Measurements from ENCODE around the gene RAP1GAP2.

The RAP1GAP2 gene

GRCh38 chr17:3004925-3005324, 208.7 kb downstream of the RAP1GAP2 start:
- no peak for DNase-seq

DNA sequence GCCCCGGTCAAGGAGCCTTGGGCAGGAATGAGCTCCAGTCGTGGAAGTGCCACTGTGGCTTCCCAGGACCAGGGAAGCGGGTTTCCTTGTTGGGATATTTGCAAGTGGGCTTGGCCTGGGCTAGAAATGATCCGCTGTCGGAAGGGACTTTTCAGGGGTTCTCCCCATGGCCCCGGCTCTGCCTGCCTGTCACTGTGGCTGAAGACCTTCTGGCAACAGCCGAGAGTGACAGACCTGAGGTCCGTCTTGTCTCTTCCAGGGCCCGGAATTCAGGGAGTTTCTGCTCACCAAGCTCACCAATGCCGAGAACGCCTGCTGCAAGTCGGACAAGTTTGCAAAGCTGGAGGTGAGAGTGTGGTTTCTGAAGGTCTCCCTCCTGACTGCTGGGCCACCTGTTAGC, 209.5 kb downstream of the RAP1GAP2 start:
- no peak for DNase-seq

GRCh38 chr17:3006801-3007200, 210.6 kb downstream of the RAP1GAP2 start:
- DNase-seq = no peak

DNA sequence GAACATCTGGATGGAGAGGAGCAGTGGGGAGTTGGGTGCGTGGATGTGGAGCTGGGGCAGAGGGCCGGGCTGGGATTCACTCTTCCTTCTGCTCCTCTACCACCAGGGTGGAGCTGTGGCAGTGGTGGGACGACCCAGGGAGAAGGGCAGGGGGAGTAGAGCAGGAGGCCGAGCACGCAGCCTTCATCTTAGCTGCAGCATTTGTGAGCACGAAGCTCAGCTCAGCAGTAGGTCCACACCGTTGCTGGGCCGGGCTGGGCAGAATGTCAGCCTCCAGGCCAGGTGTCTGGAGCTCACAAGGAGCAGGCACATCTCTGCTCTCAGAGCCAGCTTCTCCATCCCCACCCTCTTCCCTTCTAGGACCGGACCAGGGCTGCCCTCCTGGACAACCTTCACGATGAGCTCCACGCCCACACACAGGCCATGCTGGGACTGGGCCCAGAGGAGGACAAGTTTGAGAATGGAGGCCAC, 211.4 kb downstream of the RAP1GAP2 start:
- DNase-seq = no peak

DNA sequence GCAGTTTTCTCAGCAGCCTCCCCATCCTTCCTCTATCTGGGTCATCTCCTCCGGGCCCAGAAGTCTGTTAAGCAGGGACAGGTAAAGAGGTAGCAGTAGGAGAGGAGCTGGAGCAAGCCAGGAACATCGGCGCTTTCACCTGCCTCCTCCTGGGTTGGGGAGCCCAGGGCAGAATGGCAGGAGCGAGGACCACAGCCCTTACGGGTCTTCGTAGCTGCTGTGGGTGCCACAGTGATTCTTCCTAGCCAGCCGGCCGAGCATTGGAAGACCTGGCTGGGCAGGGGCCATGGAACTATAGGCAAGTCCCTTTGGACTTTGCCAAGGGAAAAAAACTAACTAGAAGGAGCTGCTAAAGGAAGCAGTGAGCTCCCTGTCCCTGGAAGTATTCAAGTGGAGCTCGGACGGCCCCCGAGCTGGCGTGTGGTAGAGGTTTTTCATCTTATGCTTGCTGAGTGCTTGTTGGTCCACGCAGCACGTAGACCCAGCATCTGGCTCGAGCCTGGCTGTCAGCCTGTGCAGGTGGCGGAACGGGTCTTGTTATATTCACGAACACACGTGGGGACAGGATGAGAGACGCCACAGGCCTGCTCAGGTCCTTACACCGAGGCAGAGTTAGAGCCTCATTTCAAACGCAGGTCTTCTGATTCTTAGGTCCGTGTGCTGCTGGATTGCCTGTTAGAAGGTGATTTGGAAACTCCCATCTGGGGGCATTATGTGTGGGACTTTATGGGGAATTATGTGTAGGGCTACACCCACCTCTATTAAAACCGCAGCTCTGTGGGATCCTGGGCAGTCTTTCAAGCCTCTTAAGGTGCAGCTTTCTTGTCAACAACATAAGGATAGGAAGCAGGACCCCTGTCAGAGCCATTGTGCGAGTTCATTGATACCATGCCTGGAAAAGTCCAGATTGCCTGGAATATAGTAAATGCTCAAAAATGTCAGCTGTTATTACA, 212.4 kb downstream of the RAP1GAP2 start:
- no peak for DNase-seq

DNA sequence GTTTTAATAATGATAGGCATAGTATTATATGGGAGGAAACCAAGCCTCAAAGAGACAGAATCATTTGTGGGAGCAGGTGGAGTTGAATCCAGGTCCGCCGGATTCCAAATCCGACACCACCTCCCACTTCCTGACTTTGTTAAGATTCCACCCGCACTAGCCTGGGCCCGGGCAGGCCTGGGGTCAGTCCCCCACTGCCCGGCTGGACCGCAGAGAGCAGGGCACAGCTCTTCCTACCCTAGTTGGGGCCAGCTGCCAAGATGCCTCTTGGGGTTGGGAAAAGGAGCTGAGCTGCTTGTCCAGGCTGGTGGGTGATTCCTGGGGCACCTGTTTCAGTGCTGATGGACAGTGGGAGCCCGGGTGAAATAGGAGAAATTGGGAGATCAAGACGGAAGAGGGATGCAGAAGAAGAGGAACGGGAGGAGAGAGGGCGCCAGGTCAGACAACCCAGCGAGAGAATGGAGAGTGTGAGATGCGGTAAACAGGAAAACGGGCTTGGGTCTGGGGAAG, 213.2 kb downstream of the RAP1GAP2 start:
- no peak for DNase-seq

- DNase-seq = no peak
Observed at GRCh38 chr17:3011891-3012290, 215.7 kb downstream of the RAP1GAP2 start.

GRCh38 chr17:3012926-3013581, 216.8 kb downstream of the RAP1GAP2 start:
- DNase-seq = peak; percentile 8 to 43 (median 20)

DNA sequence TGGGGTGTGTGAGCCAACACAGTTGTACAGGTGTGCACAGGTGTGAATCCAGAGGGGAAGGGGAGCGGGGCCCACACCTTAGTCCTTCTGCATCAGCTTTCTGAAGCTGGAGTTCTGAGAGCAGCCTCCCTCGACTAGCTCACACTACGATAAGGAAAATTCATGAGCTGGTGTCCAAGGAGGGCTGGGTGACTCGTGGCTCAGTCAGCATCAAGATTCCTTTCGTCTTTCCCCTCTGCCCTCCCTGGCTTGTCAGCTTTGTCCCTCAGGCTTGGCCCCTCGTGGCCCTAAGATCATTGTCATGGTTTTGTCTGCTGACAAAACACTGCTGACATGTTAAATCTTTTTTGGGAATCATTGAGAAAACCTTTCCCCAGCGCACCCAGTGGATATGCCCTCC, 219.7 kb downstream of the RAP1GAP2 start:
- DNase-seq = no peak

- no peak for DNase-seq
Observed at GRCh38 chr17:3017936-3018335, 221.7 kb downstream of the RAP1GAP2 start.

- DNase-seq = no peak
Observed at GRCh38 chr17:3019761-3020160, 223.5 kb downstream of the RAP1GAP2 start.

- no peak for DNase-seq
Observed at GRCh38 chr17:3020381-3020780, 224.1 kb downstream of the RAP1GAP2 start.

- DNase-seq = no peak
Observed at GRCh38 chr17:3022197-3022596, 226.0 kb downstream of the RAP1GAP2 start.

DNA sequence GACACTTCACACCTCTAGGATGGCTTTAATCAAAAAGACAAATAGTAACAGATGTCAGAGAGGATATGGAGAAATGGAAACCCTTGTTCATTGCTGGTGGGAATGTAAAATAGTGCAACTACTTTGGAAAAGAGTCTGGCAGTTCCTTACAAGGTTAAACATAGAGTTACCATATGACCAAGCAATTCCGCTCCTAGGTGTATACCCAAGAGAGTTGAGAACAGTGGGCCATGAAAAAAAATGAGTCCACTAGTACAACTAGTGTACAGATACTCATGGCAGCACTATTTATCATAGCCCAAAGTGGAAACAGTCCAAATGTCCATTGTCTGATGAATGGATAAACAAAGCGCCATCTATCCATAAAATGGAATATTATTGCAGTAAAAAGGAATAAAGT, 228.1 kb downstream of the RAP1GAP2 start:
- no peak for DNase-seq

GRCh38 chr17:3025421-3026124, 229.3 kb downstream of the RAP1GAP2 start:
- DNase-seq = no peak

DNA sequence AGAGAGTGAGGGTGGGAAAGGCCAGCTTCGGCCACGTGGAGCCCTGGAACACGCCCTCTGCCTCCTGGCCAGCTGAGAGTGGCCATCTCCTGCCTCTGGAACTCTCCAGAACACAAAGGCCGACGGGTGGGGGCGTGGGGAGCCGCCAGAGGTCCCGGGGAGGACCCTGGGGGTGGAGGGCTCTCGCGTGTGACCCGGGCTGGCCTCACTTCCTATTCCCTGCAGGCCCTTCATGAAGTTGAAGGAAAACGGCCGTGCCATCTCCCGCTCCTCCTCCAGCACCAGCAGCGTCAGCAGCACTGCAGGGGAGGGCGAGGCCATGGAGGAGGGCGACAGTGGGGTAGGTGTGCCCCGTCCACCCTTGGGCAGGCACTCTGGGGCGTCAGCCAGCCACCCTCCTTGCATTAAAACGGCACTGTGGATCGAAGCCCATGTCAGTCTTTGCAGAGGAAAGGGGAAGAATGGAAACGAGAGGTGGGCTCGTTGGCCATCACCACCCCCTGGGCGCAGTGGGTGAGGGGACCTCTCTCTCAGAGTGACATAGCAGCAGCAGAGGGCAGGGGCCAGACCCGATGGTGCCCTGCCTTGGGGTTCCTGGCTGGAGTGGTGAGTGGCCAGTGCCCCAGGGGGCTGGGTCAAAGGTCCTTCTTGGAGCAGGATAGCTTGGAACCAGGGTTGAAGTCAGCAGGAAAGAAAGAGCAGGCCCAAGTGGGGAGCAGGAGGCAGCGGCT, 230.1 kb downstream of the RAP1GAP2 start:
- DNase-seq = no peak

DNA sequence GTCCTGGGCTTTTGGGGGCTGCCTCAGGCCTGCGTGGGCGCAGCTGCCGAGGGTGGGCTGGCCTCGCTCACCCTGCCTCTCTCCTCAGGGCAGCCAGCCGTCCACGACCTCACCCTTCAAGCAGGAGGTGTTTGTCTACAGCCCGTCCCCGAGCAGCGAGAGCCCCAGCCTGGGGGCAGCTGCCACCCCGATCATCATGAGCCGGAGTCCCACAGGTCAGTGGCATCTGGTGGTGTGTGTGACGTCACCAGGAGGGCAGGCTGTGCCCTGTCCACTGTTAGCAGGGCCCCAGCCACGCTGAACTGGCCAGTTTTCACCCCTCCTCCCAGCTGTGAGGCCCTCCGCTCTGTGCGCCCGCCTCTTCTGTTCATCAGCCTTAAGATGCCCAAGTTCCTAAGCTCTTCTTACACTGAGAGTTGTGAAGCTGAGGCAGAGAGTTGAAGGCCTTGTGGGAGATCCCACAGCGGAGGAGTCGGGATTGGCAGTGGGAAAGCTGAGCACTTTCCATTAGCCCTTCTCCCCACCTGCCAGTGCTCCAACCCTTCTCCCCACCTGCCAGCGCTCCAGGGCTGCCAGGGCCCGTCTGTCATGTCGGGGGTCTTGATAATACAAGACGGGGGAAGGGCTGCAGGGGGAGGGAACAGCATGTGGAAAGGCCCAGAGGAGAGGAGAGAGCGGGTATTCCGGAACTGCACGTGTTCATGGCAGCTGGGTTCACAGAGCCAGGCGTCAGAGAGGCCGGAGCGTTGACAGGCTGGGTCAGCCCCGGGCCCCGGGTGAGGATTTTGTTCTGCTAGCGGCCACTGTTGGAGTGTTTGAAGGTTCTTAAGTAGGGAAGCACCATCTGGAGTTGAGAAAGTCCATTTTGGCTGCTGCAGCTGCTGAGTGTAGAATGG, 230.9 kb downstream of the RAP1GAP2 start:
- DNase-seq = no peak

GRCh38 chr17:3027786-3028532, 231.7 kb downstream of the RAP1GAP2 start:
- no peak for DNase-seq

DNA sequence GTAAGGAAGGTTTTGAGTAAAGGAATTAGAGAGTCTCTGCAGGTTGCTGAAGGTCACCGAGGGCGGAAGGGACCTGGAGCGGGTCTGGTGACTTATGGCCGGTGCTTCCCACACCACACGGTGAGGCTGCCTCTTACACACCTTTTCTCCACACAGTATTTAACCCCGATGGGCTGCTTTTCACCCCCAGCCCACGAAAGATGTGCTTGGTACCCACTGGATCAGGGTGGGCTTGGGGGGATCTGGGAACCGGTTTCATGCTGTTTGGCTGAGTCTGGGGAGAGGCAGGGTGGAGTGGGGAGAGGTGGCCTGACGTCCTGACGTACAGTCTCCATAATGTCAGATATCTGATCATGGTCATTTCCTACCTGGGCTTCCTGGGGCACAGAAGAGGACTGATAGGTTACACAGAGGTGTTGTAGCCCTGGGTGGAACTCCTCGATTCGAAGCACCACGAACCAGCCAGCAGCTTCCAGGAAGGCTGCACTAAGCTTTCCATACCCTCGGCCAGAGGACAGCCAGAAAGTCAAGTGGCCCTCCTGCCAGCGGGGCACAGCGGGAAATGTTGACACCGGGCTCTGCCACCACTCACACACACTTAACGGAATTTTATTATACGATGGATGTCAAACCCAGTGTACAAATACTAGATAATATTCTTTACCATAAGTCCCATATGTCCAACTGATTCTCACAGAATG, 233.1 kb downstream of the RAP1GAP2 start:
- no peak for DNase-seq

DNA sequence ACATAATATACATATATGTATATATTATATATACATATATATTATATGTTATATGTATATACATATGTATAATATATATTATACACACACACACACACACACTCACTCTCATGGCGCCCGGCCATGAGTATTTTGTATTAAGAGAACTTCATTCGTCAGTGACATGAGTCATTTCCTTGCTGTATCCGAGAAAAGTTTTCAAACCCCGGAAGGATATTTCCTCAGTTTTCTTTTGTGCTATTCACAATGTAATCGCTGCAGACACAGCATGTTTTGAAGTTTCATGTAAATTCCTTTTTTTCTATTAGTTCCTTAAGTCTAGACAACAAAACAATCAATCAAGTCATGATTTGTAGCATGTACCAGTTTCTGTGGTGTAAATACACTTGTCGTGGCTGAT, 233.9 kb downstream of the RAP1GAP2 start:
- DNase-seq = no peak
